H7 (cell line): ENCODE measurements around the gene SETDB2. TPM values are rescaled to one million over a fixed set of nuclear protein-coding genes. Genes with fewer than 3 reads are reported as not detected.
A peak's percentile ranks its signal among the peaks of the same experiment; 100 is the strongest.

ENCODE experiments used
- DNase-seq: peaks from one replicate; pipeline ENCODE4 v3.0.0; 2012
- H3K27me3 ChIP-seq: 2 replicates; pipeline ENCODE4 v1.6.0; 2011; ENCODE audit warnings: mild to moderate bottlenecking, low read length; ENCODE audit not compliant: control insufficient read depth, insufficient read depth
- H3K36me3 ChIP-seq: replicated peaks from 2 replicates; pipeline ENCODE4 v1.5.1; 2011; ENCODE audit warnings: low read length; ENCODE audit not compliant: control insufficient read depth, insufficient read depth
- H3K4me3 ChIP-seq: 2 replicates; pipeline ENCODE4 v1.5.1; 2011; ENCODE audit warnings: low read depth, mild to moderate bottlenecking, control low read depth, low read length, moderate library complexity; ENCODE audit not compliant: insufficient read depth
- total RNA-seq: library from RNA; depleted of rRNA; stranded (reverse); fragments of >200 nt; shearing (Covaris generic); gene quantifications from 2 replicates; pipeline ENCODE4 v1.2.3, GENCODE V29; 2014

The SETDB2 gene
- total RNA-seq, 1 experiment from 2014 or later, result 2.8 TPM

DNA sequence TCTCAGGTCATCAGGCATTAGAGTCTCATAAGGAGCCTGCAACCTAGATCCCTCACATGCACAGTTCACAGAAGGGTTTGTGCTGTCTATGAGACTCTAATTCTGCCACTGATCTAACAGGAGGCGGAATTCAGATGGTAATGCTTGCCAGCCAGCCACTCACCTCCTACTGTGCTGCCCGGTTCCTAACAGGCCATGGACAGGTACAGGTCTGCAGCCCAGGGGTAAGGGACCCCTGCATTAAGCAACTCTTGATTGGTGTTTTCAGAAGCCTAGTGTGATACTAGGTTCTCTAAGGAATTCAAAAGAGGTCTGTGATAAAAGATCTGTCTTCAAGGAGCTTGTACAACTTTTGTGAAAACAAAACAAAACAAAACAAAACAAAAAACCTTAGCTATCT lies 31.3 kb upstream of the SETDB2 start:
- peaks cover 10% of the 10 kb centered on the region for H3K27me3 ChIP-seq
- H3K36me3 ChIP-seq, result no peaks in the 10 kb centered on the region
- H3K4me3 ChIP-seq, result no peak overlapping the region
- peak; percentile 2 for DNase-seq

DNA sequence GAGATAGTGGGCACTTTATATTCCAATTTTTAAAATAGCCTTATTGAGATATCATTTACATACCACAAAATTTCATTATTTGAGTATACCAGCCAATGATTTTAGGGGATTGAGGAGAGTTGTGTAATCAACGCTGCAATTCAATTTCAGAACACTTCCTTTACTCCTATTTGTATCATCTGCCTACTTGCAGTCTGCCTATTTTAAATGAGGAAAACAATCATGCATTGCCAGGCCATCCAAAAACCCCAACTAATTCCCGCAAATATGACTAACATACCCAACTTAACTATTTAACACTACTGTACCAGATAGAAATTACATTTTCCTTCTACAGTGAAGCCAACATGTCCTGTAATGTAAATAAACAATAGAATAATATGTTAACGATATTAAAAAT lies 26.9 kb upstream of the SETDB2 start:
- Histone ChIP-seq H3K36me3 (no peaks in the 10 kb centered on the region), H3K27me3 (peaks cover 5% of the 10 kb centered on the region), H3K4me3 (no peak overlapping the region)
- DNase-seq, result no peak

DNA sequence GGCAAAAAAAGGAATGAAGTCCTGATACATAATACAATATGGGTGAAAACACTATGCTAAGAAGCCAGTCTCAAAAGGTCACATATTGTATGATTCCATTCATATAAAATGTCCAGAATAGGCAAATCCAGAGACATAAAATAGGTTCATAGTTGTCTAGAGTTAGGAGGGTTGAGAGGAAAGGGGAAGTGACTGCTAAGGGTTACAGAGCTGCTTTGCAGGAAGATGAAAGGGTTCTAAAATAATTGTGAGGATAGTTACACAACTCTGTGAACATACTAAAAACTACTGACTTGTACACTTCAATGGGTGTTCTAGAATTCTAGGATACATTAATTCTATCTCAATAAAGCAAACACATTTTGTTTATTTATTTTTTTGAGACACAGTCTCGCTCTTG lies 25.9 kb upstream of the SETDB2 start:
- DNase-seq, result no peak
- peaks cover 3% of the 10 kb centered on the region for H3K27me3 ChIP-seq
- no peaks in the 10 kb centered on the region for H3K36me3 ChIP-seq
- no peak overlapping the region for H3K4me3 ChIP-seq

DNA sequence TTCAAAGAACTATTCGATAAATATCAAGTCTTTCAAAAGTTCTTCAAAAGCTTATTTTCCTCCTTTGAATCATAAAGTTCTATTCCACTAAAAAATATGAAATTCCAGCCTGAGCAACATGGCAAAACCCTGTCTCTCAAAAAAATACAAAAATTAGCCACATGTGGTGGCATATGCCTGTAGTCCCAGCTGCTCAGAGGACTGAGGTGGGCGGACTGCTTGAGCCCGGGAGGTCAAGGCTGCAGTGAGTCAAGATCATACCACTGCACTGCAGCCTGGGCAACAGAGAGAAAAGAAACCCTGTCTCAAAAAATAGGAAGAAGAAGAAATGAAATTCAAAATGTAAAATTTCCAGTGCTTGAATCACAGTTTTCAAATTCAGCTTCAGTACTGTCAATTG lies 24.8 kb upstream of the SETDB2 start:
- Histone ChIP-seq H3K4me3 (no peak overlapping the region), H3K27me3 (no peaks in the 10 kb centered on the region; the same call in 1 of the 2 replicates), H3K36me3 (no peaks in the 10 kb centered on the region)
- no peak for DNase-seq

DNA sequence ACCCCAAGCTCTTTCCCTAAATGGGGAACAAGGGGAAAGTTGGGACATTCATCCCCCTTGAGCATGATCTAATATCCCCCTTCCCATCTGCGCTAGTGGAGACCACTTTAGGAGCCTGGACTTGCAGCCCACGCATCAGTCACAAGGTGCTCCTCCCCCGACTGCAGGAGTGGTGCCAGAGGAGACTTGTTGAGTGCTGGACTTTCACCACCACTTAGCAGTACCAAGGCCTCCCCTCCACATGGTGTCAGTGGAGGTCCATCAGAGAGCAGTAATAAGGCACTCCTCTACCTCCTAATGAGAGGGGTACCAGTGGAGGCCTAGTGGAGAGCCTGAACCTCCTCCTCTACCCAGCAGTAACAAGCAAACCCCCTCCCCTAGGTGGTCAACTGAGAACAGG lies 22.7 kb upstream of the SETDB2 start:
- H3K27me3 ChIP-seq, result no peaks in the 10 kb centered on the region
- H3K36me3 ChIP-seq, result no peaks in the 10 kb centered on the region
- peak; percentile 34 for DNase-seq
- no peak overlapping the region for H3K4me3 ChIP-seq

DNA sequence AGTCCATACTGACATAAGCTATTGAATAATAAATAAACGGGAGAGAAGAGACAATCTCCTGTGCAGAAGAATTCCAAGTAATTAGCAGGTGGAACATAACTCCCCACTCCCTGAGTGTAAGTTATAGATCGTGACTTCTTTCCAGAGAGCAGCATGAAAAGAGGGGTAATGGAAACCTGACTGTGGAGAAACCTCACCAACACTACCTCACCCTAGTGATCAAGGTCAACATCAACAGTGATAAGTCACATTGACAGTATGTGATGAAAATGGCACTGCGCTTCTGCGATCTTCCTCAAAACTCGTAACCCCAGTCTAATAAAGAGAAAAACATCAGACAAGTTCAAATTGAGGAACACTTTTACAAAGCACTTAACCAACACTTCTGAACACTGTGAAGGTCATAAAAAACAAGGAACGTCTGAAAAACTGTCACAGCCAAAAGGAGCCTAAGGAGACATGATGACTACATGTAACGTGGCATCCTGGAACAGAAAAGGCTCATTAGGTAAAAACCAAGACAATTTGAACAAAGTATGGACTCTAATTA lies 20.0 kb upstream of the SETDB2 start:
- Histone ChIP-seq H3K4me3 (no peak overlapping the region), H3K27me3 (no peaks in the 10 kb centered on the region), H3K36me3 (no peaks in the 10 kb centered on the region)
- DNase-seq, result no peak

DNA sequence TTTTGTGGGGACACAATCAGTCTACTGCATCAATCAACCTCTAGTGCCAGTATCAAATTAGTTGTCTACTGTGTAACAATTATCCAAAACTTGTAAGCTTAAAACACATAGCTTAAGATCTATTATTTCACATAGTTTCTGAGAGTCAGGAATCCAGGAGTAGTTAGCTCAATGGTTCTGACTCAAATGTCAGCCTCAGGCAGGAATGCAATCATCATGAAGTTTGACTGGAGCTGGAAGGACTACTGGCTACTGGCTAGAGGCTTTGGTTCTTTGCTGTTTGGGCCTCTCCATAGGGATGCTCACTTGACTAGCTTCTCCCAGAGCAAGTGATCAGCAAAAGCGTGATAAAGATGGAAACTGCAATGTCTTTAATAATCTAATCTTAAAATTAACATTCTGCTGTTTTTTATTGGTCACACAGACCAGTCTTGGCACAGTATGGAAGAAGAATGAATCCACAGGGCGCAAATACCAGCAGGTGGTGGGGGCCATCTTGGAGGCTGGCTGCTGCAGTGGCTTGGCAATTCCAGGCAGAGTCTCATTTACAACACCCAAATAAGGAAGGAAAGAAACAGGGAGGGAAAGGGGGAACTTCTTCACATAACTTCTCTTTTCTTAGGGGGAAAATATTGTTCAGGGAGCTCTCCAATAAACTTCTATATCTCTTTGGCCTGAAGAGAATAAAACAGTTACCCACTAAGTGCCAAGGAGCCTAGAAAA lies 15.9 kb upstream of the SETDB2 start:
- no peaks in the 10 kb centered on the region for H3K27me3 ChIP-seq
- no peak overlapping the region for H3K4me3 ChIP-seq
- no peaks in the 10 kb centered on the region for H3K36me3 ChIP-seq
- DNase-seq, result no peak

DNA sequence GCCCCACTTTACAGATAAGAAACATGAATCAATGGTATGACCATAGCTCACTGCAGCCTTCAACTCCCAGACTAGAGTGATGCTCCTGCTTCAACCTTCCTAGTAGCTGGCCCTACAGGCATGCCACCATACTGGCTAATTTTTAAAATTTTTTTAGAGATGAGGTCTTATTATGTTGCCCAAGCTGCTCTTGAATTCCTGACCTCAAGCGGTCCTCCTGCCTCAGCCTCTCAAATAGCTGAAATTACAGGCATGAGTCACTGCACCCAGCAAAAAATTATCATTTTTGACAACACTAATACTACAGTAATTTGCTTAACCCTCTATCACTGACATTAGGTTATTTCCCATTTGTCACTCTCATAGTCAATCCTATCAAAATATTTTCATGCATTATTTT lies 15.0 kb upstream of the SETDB2 start:
- Histone ChIP-seq H3K27me3 (no peaks in the 10 kb centered on the region), H3K4me3 (no peak overlapping the region), H3K36me3 (no peaks in the 10 kb centered on the region)
- no peak for DNase-seq

DNA sequence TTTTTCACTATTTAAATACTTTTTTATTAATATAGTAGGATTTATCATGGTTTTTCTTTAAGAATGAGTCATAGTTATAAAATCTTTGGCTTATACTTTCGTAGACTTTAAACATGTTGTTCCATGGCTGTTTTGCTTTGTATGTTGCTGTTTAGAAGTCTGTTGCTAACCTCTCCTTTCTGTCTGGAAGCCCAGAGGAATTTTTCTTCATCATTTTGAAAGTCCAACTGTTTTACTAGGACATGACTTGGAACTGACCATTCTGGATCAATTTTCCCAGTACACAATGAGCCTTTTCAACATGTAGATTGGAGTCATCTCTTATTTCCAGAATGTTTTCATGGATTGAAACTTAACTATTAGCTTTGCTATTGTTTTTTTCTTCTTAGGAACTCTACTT lies 8.1 kb upstream of the SETDB2 start:
- DNase-seq, result no peak
- no peaks in the 10 kb centered on the region for H3K36me3 ChIP-seq
- no peak overlapping the region for H3K4me3 ChIP-seq
- no peaks in the 10 kb centered on the region for H3K27me3 ChIP-seq

DNA sequence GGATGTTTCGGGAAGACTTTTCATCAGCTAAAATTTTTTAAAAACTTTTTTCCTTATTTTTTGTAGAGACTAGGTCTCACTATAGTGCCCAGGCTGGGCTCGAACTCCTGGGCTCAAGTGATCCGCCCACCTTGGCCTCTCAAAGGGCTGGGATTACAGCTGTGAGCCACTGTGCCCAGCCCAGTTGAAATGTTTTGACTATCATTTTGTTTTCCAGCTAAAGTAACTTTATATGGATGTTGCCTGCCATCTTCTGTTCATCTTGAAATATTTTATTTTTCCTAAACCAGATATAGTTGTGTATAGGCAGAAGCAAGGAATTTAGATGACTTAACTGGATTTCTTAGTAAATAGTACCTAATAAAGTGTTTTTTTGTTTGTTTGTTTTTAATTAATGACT lies 7.2 kb upstream of the SETDB2 start:
- Histone ChIP-seq H3K4me3 (no peak overlapping the region), H3K36me3 (no peaks in the 10 kb centered on the region), H3K27me3 (no peaks in the 10 kb centered on the region)
- DNase-seq, result no peak

DNA sequence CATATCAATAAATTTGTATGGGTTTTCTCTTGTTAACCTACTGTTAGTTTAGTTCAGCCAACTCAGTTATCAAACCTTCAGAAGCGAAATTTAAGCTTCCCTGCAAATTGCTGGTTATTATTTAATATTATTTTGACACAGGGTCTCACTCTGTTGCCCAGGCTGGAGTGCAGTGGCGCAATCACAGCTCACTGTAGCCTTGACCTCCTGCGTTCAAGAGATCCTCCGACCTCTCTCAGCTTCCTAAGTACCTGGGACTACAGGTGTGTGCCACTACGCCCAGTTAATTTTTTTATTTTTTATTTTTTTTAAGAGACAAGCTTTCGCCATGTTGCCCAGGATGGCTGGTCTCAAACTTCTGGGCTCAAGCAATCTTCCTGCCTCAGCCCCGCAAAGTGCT lies 6.4 kb upstream of the SETDB2 start:
- no peak overlapping the region for H3K4me3 ChIP-seq
- no peaks in the 10 kb centered on the region for H3K27me3 ChIP-seq
- H3K36me3 ChIP-seq, result no peaks in the 10 kb centered on the region
- no peak for DNase-seq

DNA sequence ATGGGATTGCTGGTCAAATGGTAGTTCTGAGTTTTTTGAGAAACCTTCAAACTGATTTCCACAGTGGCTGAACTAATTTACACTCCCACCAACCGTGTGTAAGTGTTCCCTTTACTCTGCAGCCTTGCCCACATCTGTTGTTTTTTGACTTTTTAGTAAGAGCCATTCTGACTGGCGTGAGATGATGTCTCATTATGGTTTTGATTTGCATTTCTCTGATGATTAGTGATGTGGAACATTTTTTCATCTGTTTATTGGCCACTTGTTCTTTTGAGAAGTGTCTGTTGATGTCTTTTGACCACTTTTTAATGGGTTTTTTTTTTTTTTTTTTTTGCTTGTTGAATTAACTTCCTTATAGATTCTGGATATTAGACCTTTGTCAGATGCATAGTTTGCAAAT lies 4.5 kb upstream of the SETDB2 start:
- Histone ChIP-seq H3K36me3 (no peaks in the 10 kb centered on the region), H3K27me3 (no peaks in the 10 kb centered on the region), H3K4me3 (no peak overlapping the region)
- no peak for DNase-seq

DNA sequence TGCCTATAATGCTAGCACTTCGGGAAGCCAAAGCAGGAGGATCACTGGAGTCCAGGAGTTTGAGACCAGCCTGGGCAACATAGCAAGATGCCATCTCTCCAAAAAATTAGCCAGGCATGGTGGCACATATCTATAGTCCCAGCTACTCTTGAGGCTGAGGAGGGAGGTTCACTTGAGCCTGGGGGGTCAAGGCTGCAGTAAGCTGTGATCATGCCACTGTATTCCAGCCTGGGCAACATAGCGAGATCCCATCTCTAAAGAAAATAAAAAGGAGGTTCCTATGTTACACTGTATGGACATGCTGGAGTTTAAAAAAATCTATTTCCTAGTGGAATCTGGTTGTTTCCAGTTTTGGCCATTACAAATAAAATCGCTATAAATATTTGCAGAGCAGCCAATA lies 2.8 kb upstream of the SETDB2 start:
- no peak overlapping the region for H3K4me3 ChIP-seq
- no peak for DNase-seq
- H3K27me3 ChIP-seq, result no peaks in the 10 kb centered on the region
- no peaks in the 10 kb centered on the region for H3K36me3 ChIP-seq

DNA sequence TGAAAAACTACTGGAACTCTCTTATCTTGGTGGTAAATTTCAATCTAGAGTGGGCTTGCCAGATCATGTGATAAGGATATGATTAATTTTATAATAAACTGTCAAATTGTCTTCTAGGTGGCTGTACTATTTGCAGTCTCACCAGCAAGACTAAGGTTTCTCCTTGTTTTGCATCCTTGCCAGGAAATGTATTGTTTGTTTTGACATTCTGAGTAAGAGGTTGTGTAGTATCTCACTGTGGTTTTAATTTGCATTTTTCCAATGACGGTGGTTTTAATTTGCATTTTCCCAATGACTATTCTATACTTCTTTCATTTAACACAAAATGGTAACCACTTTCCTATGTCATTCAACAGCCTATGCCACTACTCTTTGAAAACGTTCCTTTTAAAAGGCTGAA lies 2.2 kb upstream of the SETDB2 start:
- DNase-seq, result no peak
- H3K36me3 ChIP-seq, result no peaks in the 10 kb centered on the region

DNA sequence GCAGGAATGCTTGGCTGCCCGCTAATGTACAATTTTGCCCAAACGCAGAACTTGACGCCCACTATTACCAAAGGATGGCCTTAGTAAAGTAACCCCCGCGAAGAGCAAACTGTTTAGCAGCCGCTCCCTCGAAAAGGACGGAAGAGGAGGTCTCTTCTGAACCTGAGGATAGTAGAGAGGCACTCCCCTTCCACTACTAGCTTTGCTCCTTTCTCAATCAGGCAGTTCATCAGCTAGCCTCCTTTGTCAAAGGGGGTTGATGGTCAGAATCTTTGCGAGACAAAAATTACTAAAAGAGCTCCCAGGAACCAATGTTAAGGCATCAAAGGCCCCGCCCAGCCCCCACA lies 744 bp upstream of the SETDB2 start:
- peak overlapping the region; percentile 64 for H3K4me3 ChIP-seq
- peak; percentile 20 for DNase-seq
- H3K27me3 ChIP-seq, result no peaks in the 10 kb centered on the region
- H3K36me3 ChIP-seq, result no peaks in the 10 kb centered on the region

More for the DNA sequence above, 2.2 kb upstream of the SETDB2 start:
- H3K4me3 ChIP-seq, result no peak overlapping the region
- no peaks in the 10 kb centered on the region for H3K27me3 ChIP-seq
